MCF 10A (cell line): ENCODE data around the gene C3orf52. TPM values are rescaled to one million over a fixed set of nuclear protein-coding genes. Genes with fewer than 3 reads are reported as not detected.

Experiments
- BruUV-seq: library from RNA; stranded (reverse); fragments of 400-500 nt; replicated peaks from 2 replicates; lab custom pipeline; 2021; lab: Mats Ljungman, UMichigan
- CTCF ChIA-PET: fragments of 300-600 bp; sonication (Branson Sonifier 250); formaldehyde crosslinking; extraction: SDS; loops from one replicate; lab custom pipeline; 2021; ENCODE audit warnings: antibody characterized with exemption, inconsistent platforms; lab: Yijun Ruan, JAX
- POLR2A ChIA-PET: fragments of 300-600, 350-650 bp; sonication (Branson Sonifier 250); formaldehyde crosslinking; extraction: SDS; loops from one replicate; lab custom pipeline; 2020; ENCODE audit warnings: antibody characterized with exemption, inconsistent platforms; lab: Yijun Ruan, JAX
- DNase-seq: peaks from one replicate; pipeline ENCODE4 v3.0.0-alpha.2; 2018; ENCODE audit not compliant: unreplicated experiment
- H3K27ac Mint-ChIP-seq: one replicate; pipeline ENCODE4 v1.8.0; 2022; ENCODE audit warnings: mild to moderate bottlenecking, low read depth, mixed read lengths; ENCODE audit not compliant: unreplicated experiment
- H3K27me3 Mint-ChIP-seq: one replicate; pipeline ENCODE4 v1.8.0; 2022; ENCODE audit warnings: mixed read lengths; ENCODE audit not compliant: insufficient read depth, unreplicated experiment
- H3K36me3 Mint-ChIP-seq: one replicate; pipeline ENCODE4 v1.8.0; 2022; ENCODE audit warnings: mild to moderate bottlenecking, moderate library complexity, mixed read lengths; ENCODE audit not compliant: insufficient read depth, unreplicated experiment
- H3K4me1 Mint-ChIP-seq: one replicate; pipeline ENCODE4 v1.8.0; 2022; ENCODE audit warnings: mixed read lengths; ENCODE audit not compliant: insufficient read depth, unreplicated experiment
- H3K4me3 Mint-ChIP-seq: one replicate; pipeline ENCODE4 v1.8.0; 2022; ENCODE audit warnings: mild to moderate bottlenecking, moderate library complexity, mixed read lengths; ENCODE audit not compliant: unreplicated experiment
- H3K9me3 Mint-ChIP-seq: one replicate; pipeline ENCODE4 v1.8.0; 2022; ENCODE audit warnings: mixed read lengths; ENCODE audit not compliant: unreplicated experiment
- intact Hi-C: fragments of 100-400 bp; cut with micrococcal nuclease; formaldehyde crosslinking; loops from 2 replicates; pipeline ENCODE4 v1.14.1; 2022
- total RNA-seq: library from RNA; stranded (reverse); gene quantifications from 2 replicates; pipeline ENCODE4 v1.2.3, GENCODE V29; 2022
- TF ChIP-seq, protein P1 (sequence below): fragments of 200-600 bp; IDR thresholded peaks from one replicate; pipeline ENCODE4 v1.8.0; 2022; ENCODE audit warnings: antibody characterized with exemption, mild to moderate bottlenecking; ENCODE audit not compliant: unreplicated experiment

C3orf52 gene
- total RNA-seq, 1 experiment from 2014 or later, result 10.4 TPM

DNA sequence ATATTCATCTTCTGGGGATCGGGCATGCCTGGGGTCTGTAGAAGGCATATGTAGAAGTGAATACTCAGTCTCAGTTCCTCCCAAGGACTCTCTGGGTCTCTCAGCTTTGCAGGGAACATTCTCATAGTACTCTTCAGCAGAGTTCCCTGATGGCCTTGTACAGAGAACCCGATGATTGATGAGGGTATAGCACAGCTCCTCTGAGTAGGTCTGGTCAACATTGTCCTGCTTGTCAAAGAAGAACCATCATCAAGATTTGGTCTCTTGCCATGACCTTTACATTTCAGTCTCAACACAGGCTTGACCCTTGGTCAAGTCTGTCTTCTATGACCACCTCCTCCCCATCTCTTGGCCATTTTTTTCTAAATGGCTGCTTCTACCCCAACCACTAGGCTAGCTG is 37.4 kb downstream of the C3orf52 start:
- ChIA-PET POLR2A (no interaction called here), CTCF (interaction anchor here (0.6 to 3.7 kb wide), 5 partner anchors 9 to 417 kb away, joined by 3 to 22 read pairs (median 4); partner anchors contain the start of gene GCSAM)
- Mint-ChIP-seq H3K27ac (no peak overlapping the region), H3K4me1 (peaks cover 7% of the 10 kb centered on the region), H3K9me3 (no peaks in the 10 kb centered on the region), H3K4me3 (no peak overlapping the region), H3K27me3 (no peaks in the 10 kb centered on the region), H3K36me3 (peaks cover 23% of the 10 kb centered on the region)
- DNase-seq, result no peak
- intact Hi-C loops, result no loop called here
- BruUV-seq, result no TSS peak
- TF ChIP-seq, protein P1, sequence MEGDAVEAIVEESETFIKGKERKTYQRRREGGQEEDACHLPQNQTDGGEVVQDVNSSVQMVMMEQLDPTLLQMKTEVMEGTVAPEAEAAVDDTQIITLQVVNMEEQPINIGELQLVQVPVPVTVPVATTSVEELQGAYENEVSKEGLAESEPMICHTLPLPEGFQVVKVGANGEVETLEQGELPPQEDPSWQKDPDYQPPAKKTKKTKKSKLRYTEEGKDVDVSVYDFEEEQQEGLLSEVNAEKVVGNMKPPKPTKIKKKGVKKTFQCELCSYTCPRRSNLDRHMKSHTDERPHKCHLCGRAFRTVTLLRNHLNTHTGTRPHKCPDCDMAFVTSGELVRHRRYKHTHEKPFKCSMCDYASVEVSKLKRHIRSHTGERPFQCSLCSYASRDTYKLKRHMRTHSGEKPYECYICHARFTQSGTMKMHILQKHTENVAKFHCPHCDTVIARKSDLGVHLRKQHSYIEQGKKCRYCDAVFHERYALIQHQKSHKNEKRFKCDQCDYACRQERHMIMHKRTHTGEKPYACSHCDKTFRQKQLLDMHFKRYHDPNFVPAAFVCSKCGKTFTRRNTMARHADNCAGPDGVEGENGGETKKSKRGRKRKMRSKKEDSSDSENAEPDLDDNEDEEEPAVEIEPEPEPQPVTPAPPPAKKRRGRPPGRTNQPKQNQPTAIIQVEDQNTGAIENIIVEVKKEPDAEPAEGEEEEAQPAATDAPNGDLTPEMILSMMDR, result no peak

GRCh38 chr3:112124907-112125607 is 38.9 kb downstream of the C3orf52 start:
- Mint-ChIP-seq H3K4me3 (no peak overlapping the region), H3K9me3 (no peaks in the 10 kb centered on the region), H3K36me3 (peaks cover 17% of the 10 kb centered on the region), H3K27me3 (no peaks in the 10 kb centered on the region), H3K4me1 (peaks cover 19% of the 10 kb centered on the region), H3K27ac (no peak overlapping the region)
- intact Hi-C loops, result no loop called here
- ChIA-PET CTCF (interaction anchor here (0.9 to 3.7 kb wide), 6 partner anchors 9 to 18 kb away, joined by 3 to 22 read pairs (median 4); no protein-coding TSS in a partner anchor), POLR2A (interaction anchor here (0.7 to 1.0 kb wide), 2 partner anchors 8 to 432 kb away, joined by 3 read pairs; partner anchors contain the start of gene GCSAM)
- DNase-seq, result no peak
- TF ChIP-seq, protein P1, result no peak
- no TSS peak for BruUV-seq

- DNase-seq, result no peak
- peak overlapping the region; percentile 46 for H3K27ac Mint-ChIP-seq
- ChIA-PET CTCF (interaction anchor here (0.8 to 5.8 kb wide), 4 partner anchors 9 to 167 kb away, joined by 3 to 42 read pairs (median 4); partner anchors contain the start of gene SLC9C1), POLR2A (no interaction called here)
- no TSS peak for BruUV-seq
- H3K4me1 Mint-ChIP-seq, result peaks cover 25% of the 10 kb centered on the region
- no peak overlapping the region for H3K4me3 Mint-ChIP-seq
- no peaks in the 10 kb centered on the region for H3K9me3 Mint-ChIP-seq
- peaks cover 12% of the 10 kb centered on the region for H3K36me3 Mint-ChIP-seq
- H3K27me3 Mint-ChIP-seq, result no peaks in the 10 kb centered on the region
- intact Hi-C loops, result no loop called here
- TF ChIP-seq, protein P1, result no peak
These were observed 40.3 kb downstream of the C3orf52 start for GRCh38 chr3:112126511-112126911.
